Peyer's patch (tissue), 4 donors: ENCODE measurements around the gene CEBPG. TPM values are rescaled to one million over a fixed set of nuclear protein-coding genes. Genes with fewer than 3 reads are reported as not detected.

Experiments used
- DNase-seq, 3 donors: peaks; one replicate each; pipeline ENCODE4 v3.0.0-alpha.2; 2017 to 2019
- H3K27ac ChIP-seq, 4 donors: fragments of 200-600 bp; sonication (generic); one replicate each; pipeline ENCODE4 v1.5.1; 2016 to 2019
- H3K27me3 ChIP-seq, 2 donors: fragments of 200-600 bp; sonication (generic); one replicate each; pipeline ENCODE4 v1.5.1; 2019
- H3K36me3 ChIP-seq, 3 donors: fragments of 200-600 bp; sonication (generic); one replicate each; pipeline ENCODE4 v1.5.1; 2016 to 2019
- H3K4me1 ChIP-seq, 4 donors: fragments of 200-600 bp; sonication (generic); one replicate each; pipeline ENCODE4 v1.5.1; 2016 to 2019
- H3K4me3 ChIP-seq, 4 donors: fragments of 200-600 bp; sonication (generic); 1 replicate in 3 of 4; 2 replicates in 1 of 4; pipeline ENCODE4 v1.5.1; 2016 to 2019; ENCODE audit warnings: mild to moderate bottlenecking in 1 of 4
- H3K9me3 ChIP-seq, 4 donors: fragments of 200-600 bp; sonication (generic); one replicate each; pipeline ENCODE4 v1.5.1; 2016 to 2019; ENCODE audit warnings: mild to moderate bottlenecking in 1 of 4
- CTCF ChIP-seq, 6 experiments: fragments of 450-650 bp in 4 of 6; fragments of 200-600 bp in 2 of 6; sonication (generic) in 1 of 6; IDR thresholded peaks; one replicate each; pipeline ENCODE4 v1.5.1; 2017 to 2019; ENCODE audit warnings: antibody characterized with exemption in 6 of 6, mild to moderate bottlenecking in 3 of 6, moderate library complexity in 1 of 6
- POLR2A ChIP-seq, 2 donors: fragments of 450-650 bp; IDR thresholded peaks; one replicate each; pipeline ENCODE4 v1.5.1; 2017; ENCODE audit warnings: antibody characterized with exemption in 2 of 2, mild to moderate bottlenecking in 2 of 2, moderate library complexity in 2 of 2
- total RNA-seq, 4 donors: library from RNA; depleted of rRNA; stranded (reverse); fragments of >200 nt; gene quantifications; one replicate each; pipeline ENCODE4 v1.1.0, GENCODE V29; 2016

CEBPG gene
- total RNA-seq, 4 donors from 2014 or later, result 33.0 to 75.5 (median 50.5) TPM

- Histone ChIP-seq H3K36me3 (peaks cover 0 to 20% (median 0%) of the 10 kb centered on the region in 3 donors), H3K27me3 (no peaks in the 10 kb centered on the region), H3K9me3 (no peaks in the 10 kb centered on the region), H3K27ac (peak overlapping the region; percentile 34 to 63 (median 52)), H3K4me3 (no peak overlapping the region), H3K4me1 (peaks cover 0 to 70% (median 9%) of the 10 kb centered on the region in 4 donors)
- TF ChIP-seq POLR2A (IDR thresholded peaks at IDR 0.05) (no peak), CTCF (IDR thresholded peaks at IDR 0.05) (no peak)
- peak in 2 of 3 donors; percentile 66 to 73 for DNase-seq
Measured at GRCh38 chr19:33390101-33390907, 16.8 kb downstream of the CEBPG start.

GRCh38 chr19:33390908-33391630, 17.6 kb downstream of the CEBPG start:
- H3K9me3 ChIP-seq, result no peaks in the 10 kb centered on the region
- TF ChIP-seq POLR2A (IDR thresholded peaks at IDR 0.05), result no peak
- no peak for TF ChIP-seq CTCF (IDR thresholded peaks at IDR 0.05)
- H3K27me3 ChIP-seq, result no peaks in the 10 kb centered on the region
- H3K27ac ChIP-seq, result peak overlapping the region in 2 of 4 donors; percentile 51 to 63
- DNase-seq, result peak in 2 of 3 donors; percentile 44 to 48
- peaks cover 0 to 20% (median 0%) of the 10 kb centered on the region in 3 donors for H3K36me3 ChIP-seq
- H3K4me3 ChIP-seq, result no peak overlapping the region
- peaks cover 0 to 78% (median 11%) of the 10 kb centered on the region in 4 donors for H3K4me1 ChIP-seq

- Histone ChIP-seq H3K27ac (peak overlapping the region in 2 of 4 donors; percentile 38 to 63), H3K9me3 (no peaks in the 10 kb centered on the region), H3K4me3 (no peak overlapping the region), H3K4me1 (peaks cover 0 to 85% (median 11%) of the 10 kb centered on the region in 4 donors), H3K27me3 (no peaks in the 10 kb centered on the region), H3K36me3 (peaks cover 0 to 13% (median 0%) of the 10 kb centered on the region in 3 donors)
- TF ChIP-seq CTCF (IDR thresholded peaks at IDR 0.05) (no peak), POLR2A (IDR thresholded peaks at IDR 0.05) (no peak)
- DNase-seq, result peak in 2 of 3 donors; percentile 44 to 54
Measured at GRCh38 chr19:33391631-33392249, 18.2 kb downstream of the CEBPG start.

GRCh38 chr19:33392341-33393285, 19.1 kb downstream of the CEBPG start:
- Histone ChIP-seq H3K4me1 (peaks cover 0 to 90% (median 11%) of the 10 kb centered on the region in 4 donors), H3K9me3 (no peaks in the 10 kb centered on the region), H3K4me3 (no peak overlapping the region), H3K27ac (peak overlapping the region in 2 of 4 donors; percentile 38 to 63), H3K36me3 (peaks cover 0 to 4% (median 0%) of the 10 kb centered on the region in 3 donors), H3K27me3 (no peaks in the 10 kb centered on the region)
- TF ChIP-seq POLR2A (IDR thresholded peaks at IDR 0.05) (no peak), CTCF (IDR thresholded peaks at IDR 0.05) (peak in 3 of 6 experiments; percentile 25 to 37 (median 36))
- DNase-seq, result peak in 2 of 3 donors; percentile 77 to 83
